ENCODE measurements around the gene PTP4A1.

DNA sequence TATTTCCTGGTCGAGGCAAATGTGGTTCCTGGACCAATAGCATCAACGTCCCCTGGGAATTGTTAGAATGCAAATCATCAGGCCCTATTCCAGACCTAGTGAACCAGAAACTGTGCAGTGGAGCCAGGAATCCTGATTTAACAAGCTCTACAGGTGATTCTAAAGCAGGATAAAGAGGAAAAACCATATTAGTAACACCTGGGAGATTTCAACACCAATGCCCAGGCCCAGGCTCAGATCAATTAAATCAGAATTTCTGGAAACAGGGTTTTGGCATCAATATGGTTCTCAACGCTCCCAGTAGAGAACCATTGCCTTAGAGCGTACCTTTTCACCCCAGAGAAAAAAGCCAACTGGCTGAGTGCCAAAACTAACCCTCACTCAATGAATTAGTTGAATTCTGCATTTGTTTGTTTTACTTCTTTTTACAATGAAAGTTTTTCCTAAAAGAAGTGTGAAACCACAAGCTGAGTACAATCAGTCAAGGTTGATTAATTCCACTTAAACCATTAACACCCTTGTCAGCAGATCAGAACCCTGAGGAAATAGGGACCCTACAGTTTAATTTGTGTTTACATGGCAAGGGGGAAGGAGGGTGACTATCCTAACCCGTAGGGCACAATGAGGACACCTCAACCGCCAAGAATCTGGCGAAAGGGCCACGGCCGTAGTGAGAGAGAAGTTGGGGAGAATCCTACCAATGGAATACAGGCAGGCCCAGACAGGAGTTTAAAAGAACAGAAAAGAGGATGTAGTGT is 34.9 kb upstream of the PTP4A1 start:
- TF ChIP-seq, protein P1, sequence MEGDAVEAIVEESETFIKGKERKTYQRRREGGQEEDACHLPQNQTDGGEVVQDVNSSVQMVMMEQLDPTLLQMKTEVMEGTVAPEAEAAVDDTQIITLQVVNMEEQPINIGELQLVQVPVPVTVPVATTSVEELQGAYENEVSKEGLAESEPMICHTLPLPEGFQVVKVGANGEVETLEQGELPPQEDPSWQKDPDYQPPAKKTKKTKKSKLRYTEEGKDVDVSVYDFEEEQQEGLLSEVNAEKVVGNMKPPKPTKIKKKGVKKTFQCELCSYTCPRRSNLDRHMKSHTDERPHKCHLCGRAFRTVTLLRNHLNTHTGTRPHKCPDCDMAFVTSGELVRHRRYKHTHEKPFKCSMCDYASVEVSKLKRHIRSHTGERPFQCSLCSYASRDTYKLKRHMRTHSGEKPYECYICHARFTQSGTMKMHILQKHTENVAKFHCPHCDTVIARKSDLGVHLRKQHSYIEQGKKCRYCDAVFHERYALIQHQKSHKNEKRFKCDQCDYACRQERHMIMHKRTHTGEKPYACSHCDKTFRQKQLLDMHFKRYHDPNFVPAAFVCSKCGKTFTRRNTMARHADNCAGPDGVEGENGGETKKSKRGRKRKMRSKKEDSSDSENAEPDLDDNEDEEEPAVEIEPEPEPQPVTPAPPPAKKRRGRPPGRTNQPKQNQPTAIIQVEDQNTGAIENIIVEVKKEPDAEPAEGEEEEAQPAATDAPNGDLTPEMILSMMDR (conservative IDR thresholded peaks at IDR 0.05 in 1 of 2, IDR thresholded peaks at IDR 0.05 in 1 of 2; ENCODE audit: extremely low read depth in 1 of 2, insufficient read depth in 1 of 2, low read depth in 1 of 2, low read length in 2 of 2): no peak
- TF ChIP-seq EZH2 (IDR thresholded peaks at IDR 0.05; ENCODE audit: borderline replicate concordance, low read length): no peak
